Ascending aorta (tissue), 2 donors: Measurements from ENCODE around the gene RABL6. TPM values are rescaled to one million over a fixed set of nuclear protein-coding genes. Genes with fewer than 3 reads are reported as not detected.

Experiments used
- DNase-seq, 2 donors: peaks; one replicate each; pipeline ENCODE4 v3.0.0-alpha.2; 2019; ENCODE audit warnings: low spot score in 2 of 2
- H3K27ac ChIP-seq, 2 donors: fragments of 200-600 bp; sonication (generic); one replicate each; pipeline ENCODE4 v1.5.1; 2016 to 2017; ENCODE audit warnings: mild to moderate bottlenecking in 1 of 2
- H3K27me3 ChIP-seq: fragments of 200-600 bp; sonication (generic); one replicate; pipeline ENCODE4 v1.5.1; 2017
- H3K36me3 ChIP-seq, 2 donors: fragments of 200-600 bp; sonication (generic); one replicate each; pipeline ENCODE4 v1.5.1; 2016
- H3K4me1 ChIP-seq, 2 donors: fragments of 200-600 bp; sonication (generic); one replicate each; pipeline ENCODE4 v1.5.1; 2016 to 2017; ENCODE audit warnings: mild to moderate bottlenecking in 1 of 2
- H3K4me3 ChIP-seq, 2 donors: fragments of 200-600 bp; sonication (generic); one replicate each; pipeline ENCODE4 v1.5.1; 2016 to 2017; ENCODE audit warnings: mild to moderate bottlenecking in 1 of 2
- H3K9me3 ChIP-seq, 2 donors: fragments of 200-600 bp; sonication (generic); one replicate each; pipeline ENCODE4 v1.5.1; 2016
- intact Hi-C: fragments of 100-400 bp; cut with DNase I; formaldehyde crosslinking; loops from one replicate; pipeline ENCODE4 v1.15.1; 2023
- total RNA-seq: library from RNA; depleted of rRNA; stranded (reverse); fragments of >200 nt; gene quantifications from one replicate; pipeline ENCODE4 v1.1.0, GENCODE V29; 2016
- TF ChIP-seq, protein P1 (sequence below), 3 experiments: fragments of 200-600 bp in 2 of 3; fragments of 450-650 bp in 1 of 3; sonication (generic) in 2 of 3; IDR thresholded peaks; one replicate each; pipeline ENCODE4 v1.5.1; 2016 to 2019; ENCODE audit warnings: antibody characterized with exemption in 3 of 3, mild to moderate bottlenecking in 1 of 3, moderate library complexity in 1 of 3

RABL6 gene
- total RNA-seq, 1 donor from 2014 or later, result 70.9 TPM

DNA sequence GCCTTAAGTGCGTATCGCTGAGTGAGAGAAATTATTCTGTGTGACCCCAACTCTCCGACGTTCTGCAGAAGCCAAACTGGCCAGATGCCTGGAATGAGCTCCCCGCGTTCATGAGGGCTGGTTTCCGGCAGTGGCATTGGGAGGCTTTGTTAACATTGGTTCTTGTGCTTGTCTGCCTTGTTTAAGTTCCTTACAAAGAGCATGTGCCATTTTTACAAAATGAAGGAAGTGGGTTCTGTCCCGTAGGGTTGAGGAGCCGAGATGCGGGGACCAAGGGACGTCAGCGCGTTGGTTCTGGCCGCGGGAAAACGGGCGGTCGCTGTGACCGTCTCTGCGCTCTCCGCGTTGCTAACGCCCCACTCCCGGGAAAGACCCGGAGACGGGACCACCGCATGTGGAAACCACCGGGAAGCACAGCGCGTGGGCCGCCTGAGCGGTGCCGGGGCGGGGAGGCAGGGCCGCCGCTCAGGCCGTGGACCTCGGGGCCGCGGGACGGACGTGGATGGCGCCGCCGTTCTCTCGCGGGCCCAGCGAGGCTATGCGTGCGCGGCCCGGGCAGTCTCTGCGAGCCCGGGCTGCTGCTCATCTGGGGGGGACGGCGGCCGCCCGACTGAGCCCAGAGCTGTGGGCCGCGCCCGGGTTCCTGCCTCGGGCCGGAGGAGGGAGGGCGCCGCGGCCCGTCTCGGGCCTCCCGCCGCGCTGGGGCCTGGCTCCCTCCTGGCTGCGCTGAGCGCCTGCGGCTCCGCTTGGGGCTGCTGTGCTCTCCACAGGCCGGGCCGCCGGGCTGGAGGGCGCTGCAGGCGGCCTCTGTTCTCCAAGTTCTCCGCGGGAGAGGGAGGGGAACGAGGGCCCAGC is 13.4 kb downstream of the RABL6 start:
- intact Hi-C loops, result no loop called here
- no peak overlapping the region for H3K27ac ChIP-seq
- peaks cover 0 to 8% of the 10 kb centered on the region in 2 donors for H3K4me1 ChIP-seq
- DNase-seq, result no peak
- no peaks in the 10 kb centered on the region for H3K9me3 ChIP-seq
- TF ChIP-seq, protein P1, sequence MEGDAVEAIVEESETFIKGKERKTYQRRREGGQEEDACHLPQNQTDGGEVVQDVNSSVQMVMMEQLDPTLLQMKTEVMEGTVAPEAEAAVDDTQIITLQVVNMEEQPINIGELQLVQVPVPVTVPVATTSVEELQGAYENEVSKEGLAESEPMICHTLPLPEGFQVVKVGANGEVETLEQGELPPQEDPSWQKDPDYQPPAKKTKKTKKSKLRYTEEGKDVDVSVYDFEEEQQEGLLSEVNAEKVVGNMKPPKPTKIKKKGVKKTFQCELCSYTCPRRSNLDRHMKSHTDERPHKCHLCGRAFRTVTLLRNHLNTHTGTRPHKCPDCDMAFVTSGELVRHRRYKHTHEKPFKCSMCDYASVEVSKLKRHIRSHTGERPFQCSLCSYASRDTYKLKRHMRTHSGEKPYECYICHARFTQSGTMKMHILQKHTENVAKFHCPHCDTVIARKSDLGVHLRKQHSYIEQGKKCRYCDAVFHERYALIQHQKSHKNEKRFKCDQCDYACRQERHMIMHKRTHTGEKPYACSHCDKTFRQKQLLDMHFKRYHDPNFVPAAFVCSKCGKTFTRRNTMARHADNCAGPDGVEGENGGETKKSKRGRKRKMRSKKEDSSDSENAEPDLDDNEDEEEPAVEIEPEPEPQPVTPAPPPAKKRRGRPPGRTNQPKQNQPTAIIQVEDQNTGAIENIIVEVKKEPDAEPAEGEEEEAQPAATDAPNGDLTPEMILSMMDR (IDR thresholded peaks at IDR 0.05), result no peak
- no peaks in the 10 kb centered on the region for H3K27me3 ChIP-seq
- peak overlapping the region; percentile 40 to 51 for H3K4me3 ChIP-seq
- H3K36me3 ChIP-seq, result peaks cover 23 to 32% of the 10 kb centered on the region in 2 donors

DNA sequence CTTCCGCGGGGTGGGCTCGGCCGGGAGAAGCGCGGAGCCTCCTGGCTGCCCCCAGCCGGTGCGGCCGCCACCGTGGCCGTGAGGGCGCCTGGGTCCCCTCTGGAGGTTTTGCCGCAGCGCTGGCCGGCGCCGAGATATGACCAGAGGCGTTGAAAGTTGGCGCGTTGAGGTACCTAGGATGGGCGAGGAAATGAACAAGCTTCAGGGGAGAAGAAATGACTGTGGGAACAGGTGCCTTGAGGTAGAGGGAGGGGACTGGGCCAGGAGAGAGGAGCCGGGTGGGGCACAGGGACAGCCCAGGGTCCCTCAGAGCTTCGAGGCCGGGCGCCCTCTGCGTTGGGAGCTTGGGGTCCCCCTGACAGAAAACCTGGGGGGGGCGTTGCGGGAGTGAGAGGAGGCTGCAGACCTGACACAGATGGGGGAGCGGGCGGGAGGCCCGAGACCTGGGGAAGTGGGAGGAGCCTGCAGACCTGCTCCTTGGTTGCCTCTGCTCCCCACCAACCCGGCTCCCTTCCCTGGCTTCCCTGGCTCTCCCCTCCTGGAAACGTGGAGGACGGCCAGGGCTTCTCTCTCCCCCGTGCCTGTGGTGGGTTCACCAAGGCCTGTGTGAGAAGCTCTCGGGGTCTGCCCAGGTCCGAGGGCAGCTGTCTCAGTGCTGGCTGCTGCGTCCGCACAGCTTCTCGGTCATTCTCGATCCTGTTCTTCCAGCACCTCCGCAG is 14.2 kb downstream of the RABL6 start:
- H3K4me1 ChIP-seq, result peaks cover 0 to 8% of the 10 kb centered on the region in 2 donors
- H3K9me3 ChIP-seq, result no peaks in the 10 kb centered on the region
- peaks cover 30 to 40% of the 10 kb centered on the region in 2 donors for H3K36me3 ChIP-seq
- no peak for DNase-seq
- H3K27ac ChIP-seq, result no peak overlapping the region
- TF ChIP-seq, protein P1 (IDR thresholded peaks at IDR 0.05), result no peak
- peak overlapping the region in 1 of 2 donors; percentile 51 for H3K4me3 ChIP-seq
- intact Hi-C loops, result no loop called here
- no peaks in the 10 kb centered on the region for H3K27me3 ChIP-seq

DNA sequence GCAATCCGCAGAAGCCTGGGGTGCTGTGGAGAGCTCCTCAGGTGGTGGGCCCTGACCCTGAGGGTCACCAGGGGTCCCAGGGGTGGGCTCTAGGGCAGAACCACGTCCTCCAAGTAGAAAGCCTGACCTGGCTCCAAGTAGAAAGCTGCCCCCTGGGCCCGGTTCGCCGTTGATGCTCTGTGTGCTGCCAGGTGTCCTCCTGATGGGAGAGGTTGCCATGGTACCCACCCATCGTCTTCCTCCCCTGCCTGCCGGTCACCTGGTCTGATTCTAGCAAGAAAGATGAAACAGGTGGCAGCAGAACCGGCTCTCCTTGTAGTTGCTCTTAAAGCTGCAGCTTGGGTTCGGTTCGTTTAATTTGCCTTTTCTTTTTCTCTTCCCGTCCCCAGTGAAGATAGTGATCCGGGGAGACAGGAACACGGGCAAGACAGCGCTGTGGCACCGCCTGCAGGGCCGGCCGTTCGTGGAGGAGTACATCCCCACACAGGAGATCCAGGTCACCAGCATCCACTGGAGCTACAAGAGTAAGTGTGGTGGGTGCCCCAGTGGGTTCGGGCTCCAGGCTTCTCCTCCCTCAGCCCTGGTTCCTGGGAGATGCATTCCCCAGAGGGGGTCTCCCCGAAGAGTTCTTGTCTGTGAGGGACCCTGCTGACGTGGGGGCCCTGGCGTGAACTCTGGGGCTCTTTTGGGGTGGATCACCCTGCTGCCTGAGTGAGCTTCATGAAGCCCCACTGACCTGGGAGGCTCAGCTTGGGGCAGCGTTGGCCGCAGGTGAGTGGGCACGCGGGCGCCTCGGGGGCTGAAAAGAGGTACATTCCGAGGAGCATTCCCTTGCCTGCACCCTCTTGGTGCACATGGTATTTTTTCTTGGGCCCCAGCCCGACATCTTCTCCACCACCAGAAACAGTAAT is 15.6 kb downstream of the RABL6 start:
- Histone ChIP-seq H3K27ac (no peak overlapping the region), H3K27me3 (no peaks in the 10 kb centered on the region), H3K36me3 (peaks cover 30 to 46% of the 10 kb centered on the region in 2 donors), H3K4me3 (no peak overlapping the region), H3K4me1 (peaks cover 0 to 8% of the 10 kb centered on the region in 2 donors), H3K9me3 (no peaks in the 10 kb centered on the region)
- TF ChIP-seq, protein P1 (IDR thresholded peaks at IDR 0.05), result no peak
- intact Hi-C loops, result no loop called here
- DNase-seq, result no peak

DNA sequence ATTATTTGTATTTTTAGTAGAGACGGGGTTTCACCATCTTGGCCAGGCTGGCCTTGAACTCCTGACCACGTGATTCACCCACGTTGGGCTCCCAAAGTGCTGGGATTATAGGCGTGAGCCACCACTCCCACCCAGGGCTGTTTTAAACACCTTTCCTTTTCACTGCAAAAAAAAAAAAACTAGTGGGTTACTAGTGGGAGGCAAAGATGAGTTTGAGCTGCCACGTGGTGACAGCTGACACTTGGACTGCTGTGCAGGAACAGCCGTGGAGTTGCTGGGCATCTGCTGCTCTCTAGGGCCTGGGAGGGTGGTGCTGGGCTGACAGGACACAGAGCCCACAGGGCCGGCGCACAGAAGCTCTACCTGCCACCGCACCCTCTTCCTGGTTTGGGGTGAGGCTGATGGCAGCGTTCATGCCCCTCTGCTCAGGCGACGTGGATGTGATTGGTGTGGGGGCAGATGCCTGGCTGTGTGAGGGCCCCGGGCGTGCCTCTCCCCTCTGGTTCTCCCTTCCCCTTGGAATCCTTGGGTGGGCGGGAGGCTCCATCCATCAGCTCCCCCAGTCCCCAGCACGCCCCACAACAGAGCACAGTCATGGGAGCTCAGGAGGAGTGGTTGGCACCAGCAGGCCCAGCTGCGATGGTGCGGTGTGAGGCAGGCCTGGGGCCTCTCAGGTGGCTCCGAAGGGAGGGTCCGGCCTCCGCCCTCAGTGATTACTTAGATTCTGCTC is 16.9 kb downstream of the RABL6 start:
- no peak overlapping the region for H3K27ac ChIP-seq
- H3K27me3 ChIP-seq, result no peaks in the 10 kb centered on the region
- intact Hi-C loops, result no loop called here
- H3K9me3 ChIP-seq, result no peaks in the 10 kb centered on the region
- peaks cover 43 to 55% of the 10 kb centered on the region in 2 donors for H3K36me3 ChIP-seq
- DNase-seq, result no peak
- TF ChIP-seq, protein P1 (IDR thresholded peaks at IDR 0.05), result no peak
- no peak overlapping the region for H3K4me3 ChIP-seq
- peaks cover 0 to 8% of the 10 kb centered on the region in 2 donors for H3K4me1 ChIP-seq
